H9 (cell line): ENCODE results near the gene TARP.

ENCODE experiments used
- DNase-seq: peaks from one replicate; pipeline ENCODE4 v3.0.0-alpha.2; 2017
- H2AFZ ChIP-seq: one replicate; pipeline ENCODE4 v1.6.1; 2013; ENCODE audit warnings: mild to moderate bottlenecking, low read length, control low read depth, moderate library complexity
- H2AK5ac ChIP-seq: 2 replicates; pipeline ENCODE4 v1.6.1; 2013; ENCODE audit warnings: low read length, control low read depth, mixed read lengths; ENCODE audit not compliant: insufficient read length
- H2BK120ac ChIP-seq: one replicate; pipeline ENCODE4 v1.6.1; 2013; ENCODE audit warnings: low read depth, mild to moderate bottlenecking, low read length, control low read depth, inconsistent platforms; ENCODE audit not compliant: poor library complexity, severe bottlenecking
- H2BK12ac ChIP-seq: 2 replicates; pipeline ENCODE4 v1.6.1; 2013; ENCODE audit warnings: low read length, control low read depth, mixed read lengths, low read depth; ENCODE audit not compliant: insufficient read length
- H2BK15ac ChIP-seq: 2 replicates; pipeline ENCODE4 v1.6.1; 2013; ENCODE audit warnings: low read depth, low read length, control low read depth
- H2BK20ac ChIP-seq: one replicate; pipeline ENCODE4 v1.6.1; 2013; ENCODE audit warnings: low read depth, mild to moderate bottlenecking, low read length, control low read depth, inconsistent platforms; ENCODE audit not compliant: poor library complexity, severe bottlenecking
- H2BK5ac ChIP-seq: 2 replicates; pipeline ENCODE4 v1.6.1; 2013; ENCODE audit warnings: low read length, control low read depth, mixed read lengths; ENCODE audit not compliant: insufficient read length
- H3K14ac ChIP-seq: 2 replicates; pipeline ENCODE4 v1.6.1; 2013; ENCODE audit warnings: low read length, control low read depth; ENCODE audit not compliant: insufficient read depth
- H3K18ac ChIP-seq: 2 replicates; pipeline ENCODE4 v1.6.1; 2013; ENCODE audit warnings: low read depth, mild to moderate bottlenecking, mixed read lengths, low read length, control low read depth; ENCODE audit not compliant: insufficient read length
- H3K23ac ChIP-seq: 2 replicates; pipeline ENCODE4 v1.6.1; 2013; ENCODE audit warnings: low read length, control low read depth, mixed read lengths, low read depth; ENCODE audit not compliant: insufficient read length
- H3K23me2 ChIP-seq: 2 replicates; pipeline ENCODE4 v1.6.1; 2013; ENCODE audit warnings: low read depth, mild to moderate bottlenecking, mixed read lengths, low read length, control low read depth; ENCODE audit not compliant: insufficient read length, poor library complexity, severe bottlenecking
- H3K27ac ChIP-seq: 2 replicates; pipeline ENCODE4 v1.5.1; 2013; ENCODE audit warnings: low read length, control low read depth, mixed read lengths, low read depth; ENCODE audit not compliant: insufficient read length
- H3K27me3 ChIP-seq: 2 replicates; pipeline ENCODE4 v1.6.1; 2013; ENCODE audit warnings: low read length, control low read depth, inconsistent platforms; ENCODE audit not compliant: insufficient read depth
- H3K4ac ChIP-seq: 2 replicates; pipeline ENCODE4 v1.6.1; 2013; ENCODE audit warnings: low read depth, mild to moderate bottlenecking, control low read depth, inconsistent platforms, low read length, moderate library complexity
- H3K4me1 ChIP-seq: 2 replicates; pipeline ENCODE4 v1.6.1; 2013; ENCODE audit warnings: low read length, control low read depth, inconsistent platforms; ENCODE audit not compliant: insufficient read depth
- H3K4me2 ChIP-seq: 2 replicates; pipeline ENCODE4 v1.6.1; 2013; ENCODE audit warnings: low read length, control low read depth, mixed read lengths; ENCODE audit not compliant: insufficient read length, insufficient read depth
- H3K56ac ChIP-seq: 2 replicates; pipeline ENCODE4 v1.6.1; 2013; ENCODE audit warnings: low read depth, mild to moderate bottlenecking, mixed read lengths, low read length, control low read depth; ENCODE audit not compliant: insufficient read length
- H3K79me1 ChIP-seq: 2 replicates; pipeline ENCODE4 v1.6.1; 2013; ENCODE audit warnings: low read depth, mild to moderate bottlenecking, moderate library complexity, low read length, control low read depth, inconsistent platforms; ENCODE audit not compliant: insufficient read depth, poor library complexity, severe bottlenecking
- H3K79me2 ChIP-seq: 2 replicates; pipeline ENCODE4 v1.6.1; 2013; ENCODE audit warnings: low read length, control low read depth, inconsistent platforms; ENCODE audit not compliant: insufficient read depth
- H3K9ac ChIP-seq: 2 replicates; pipeline ENCODE4 v1.6.1; 2013; ENCODE audit warnings: low read length, control low read depth, mixed read lengths; ENCODE audit not compliant: insufficient read length; ENCODE audit errors: extremely low read depth
- H3K9me3 ChIP-seq: one replicate; pipeline ENCODE4 v1.6.1; 2013; ENCODE audit warnings: low read depth, low read length, inconsistent platforms; ENCODE audit not compliant: control insufficient read depth
- H3T11ph ChIP-seq: one replicate; pipeline ENCODE4 v1.6.1; 2013; ENCODE audit warnings: mild to moderate bottlenecking, low read length, control low read depth, inconsistent platforms
- H4K20me1 ChIP-seq: one replicate; pipeline ENCODE4 v1.6.1; 2013; ENCODE audit not compliant: control insufficient read depth, insufficient read length, insufficient read depth
- H4K5ac ChIP-seq: 2 replicates; pipeline ENCODE4 v1.6.1; 2013; ENCODE audit warnings: low read depth, mild to moderate bottlenecking, mixed read lengths, low read length, control low read depth; ENCODE audit not compliant: insufficient read length
- H4K8ac ChIP-seq: replicated peaks from 2 replicates; pipeline ENCODE4 v1.6.1; 2013; ENCODE audit warnings: low read length, control low read depth, mixed read lengths, low read depth; ENCODE audit not compliant: insufficient read length
- H4K91ac ChIP-seq: 2 replicates; pipeline ENCODE4 v1.6.1; 2013; ENCODE audit warnings: low read depth, mild to moderate bottlenecking, moderate library complexity, mixed read lengths, low read length, control low read depth; ENCODE audit not compliant: insufficient read length
- H3K27ac Mint-ChIP-seq, 3 experiments: 2 replicates in 2 of 3; 3 replicates in 1 of 3; pipeline ENCODE4 v1.8.0; 2020 to 2021; ENCODE audit warnings: mixed read lengths in 3 of 3, mild to moderate bottlenecking in 1 of 3, moderate library complexity in 1 of 3
- H3K27me3 Mint-ChIP-seq: 2 replicates; pipeline ENCODE4 v1.8.0; 2021; ENCODE audit warnings: low read depth, mild to moderate bottlenecking, moderate library complexity, mixed read lengths
- H3K36me3 Mint-ChIP-seq, 3 experiments: 2 replicates in 2 of 3; 3 replicates in 1 of 3; pipeline ENCODE4 v1.8.0; 2020 to 2021; ENCODE audit warnings: low read depth in 3 of 3, mixed read lengths in 3 of 3; ENCODE audit not compliant: insufficient read depth in 1 of 3
- H3K4me1 Mint-ChIP-seq, 2 experiments: 2 replicates each; pipeline ENCODE4 v1.8.0; 2020; ENCODE audit warnings: mixed read lengths in 2 of 2
- H3K4me3 Mint-ChIP-seq, 2 experiments: 2 replicates in 1 of 2; 3 replicates in 1 of 2; pipeline ENCODE4 v1.8.0; 2020 to 2021; ENCODE audit warnings: mild to moderate bottlenecking in 2 of 2, mixed read lengths in 2 of 2, moderate library complexity in 1 of 2
- H3K9me3 Mint-ChIP-seq, 2 experiments: 2 replicates in 1 of 2; 3 replicates in 1 of 2; pipeline ENCODE4 v1.8.0; 2020; ENCODE audit warnings: mild to moderate bottlenecking in 2 of 2, mixed read lengths in 2 of 2, moderate library complexity in 1 of 2
- WGBS: extraction: QIAGEN DNeasy Blood & Tissue Kit; methylation state at CpG from one replicate; pipeline ENCODE4 v1.1.7; 2013; ENCODE audit warnings: missing lambda C conversion rate, low lambda C conversion rate, mixed read lengths; ENCODE audit not compliant: insufficient read length; ENCODE audit errors: extremely low coverage; 5-methylcytosine and 5-hydroxymethylcytosine counted together
- TF ChIP-seq, protein P1 (sequence below): fragments of 200-600 bp; sonication (generic); conservative IDR thresholded peaks from 3 replicates; pipeline ENCODE4 v1.8.0; 2021; ENCODE audit warnings: antibody characterized with exemption, mild to moderate bottlenecking

Gene TARP

DNA sequence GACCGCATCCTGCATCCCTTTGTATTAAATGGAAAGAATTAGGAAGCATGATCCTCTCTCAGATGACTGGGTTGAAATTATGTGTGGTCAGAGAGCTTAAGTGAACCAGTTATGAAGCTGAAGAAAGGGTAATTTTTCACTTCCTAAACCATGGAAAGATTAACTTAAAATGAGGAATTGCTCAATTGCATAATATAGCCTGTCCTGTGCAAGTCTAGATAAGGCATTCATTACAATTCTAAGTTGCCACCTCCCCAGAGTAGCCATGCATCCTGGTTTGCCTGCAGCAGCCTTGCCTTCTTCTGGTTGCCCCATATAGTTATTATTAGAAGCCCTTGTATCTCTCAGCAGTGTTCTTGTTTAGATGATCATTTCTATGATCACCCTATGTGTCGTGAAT, 50.1 kb downstream of the TARP start:
- Mint-ChIP-seq H3K27ac (no peak overlapping the region), H3K4me3 (no peak overlapping the region), H3K36me3 (peaks cover 9 to 37% (median 32%) of the 10 kb centered on the region in 3 experiments), H3K27me3 (no peaks in the 10 kb centered on the region), H3K4me1 (peaks cover 0 to 2% of the 10 kb centered on the region in 2 experiments; a peak in 1 of 4 replicates), H3K9me3 (no peaks in the 10 kb centered on the region)
- Histone ChIP-seq H2BK15ac (no peak overlapping the region), H3T11ph (no peak overlapping the region), H3K18ac (no peak overlapping the region), H4K20me1 (no peaks in the 10 kb centered on the region), H2BK120ac (no peak overlapping the region), H3K27me3 (no peaks in the 10 kb centered on the region), H2BK12ac (no peak overlapping the region), H4K91ac (no peak overlapping the region), H4K5ac (no peak overlapping the region), H3K79me2 (no peaks in the 10 kb centered on the region), H3K23ac (no peak overlapping the region), H3K4me1 (no peaks in the 10 kb centered on the region), H2AK5ac (no peak overlapping the region), H3K56ac (no peak overlapping the region), H3K4ac (no peak overlapping the region), H3K14ac (no peak overlapping the region), H3K23me2 (no peaks in the 10 kb centered on the region), H2AFZ (no peak overlapping the region), H4K8ac (no peak overlapping the region), H2BK20ac (no peak overlapping the region), H3K9ac (no peak overlapping the region), H3K4me2 (no peak overlapping the region), H3K9me3 (no peaks in the 10 kb centered on the region), H3K79me1 (no peaks in the 10 kb centered on the region), H2BK5ac (no peak overlapping the region), H3K27ac (no peak overlapping the region)
- TF ChIP-seq, protein P1, sequence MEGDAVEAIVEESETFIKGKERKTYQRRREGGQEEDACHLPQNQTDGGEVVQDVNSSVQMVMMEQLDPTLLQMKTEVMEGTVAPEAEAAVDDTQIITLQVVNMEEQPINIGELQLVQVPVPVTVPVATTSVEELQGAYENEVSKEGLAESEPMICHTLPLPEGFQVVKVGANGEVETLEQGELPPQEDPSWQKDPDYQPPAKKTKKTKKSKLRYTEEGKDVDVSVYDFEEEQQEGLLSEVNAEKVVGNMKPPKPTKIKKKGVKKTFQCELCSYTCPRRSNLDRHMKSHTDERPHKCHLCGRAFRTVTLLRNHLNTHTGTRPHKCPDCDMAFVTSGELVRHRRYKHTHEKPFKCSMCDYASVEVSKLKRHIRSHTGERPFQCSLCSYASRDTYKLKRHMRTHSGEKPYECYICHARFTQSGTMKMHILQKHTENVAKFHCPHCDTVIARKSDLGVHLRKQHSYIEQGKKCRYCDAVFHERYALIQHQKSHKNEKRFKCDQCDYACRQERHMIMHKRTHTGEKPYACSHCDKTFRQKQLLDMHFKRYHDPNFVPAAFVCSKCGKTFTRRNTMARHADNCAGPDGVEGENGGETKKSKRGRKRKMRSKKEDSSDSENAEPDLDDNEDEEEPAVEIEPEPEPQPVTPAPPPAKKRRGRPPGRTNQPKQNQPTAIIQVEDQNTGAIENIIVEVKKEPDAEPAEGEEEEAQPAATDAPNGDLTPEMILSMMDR = no peak
- DNase-seq = no peak
- no CpG with 5 or more reads among the region's 2 CpGs for WGBS
